M059J (cell line): ENCODE results near the gene ATP5MK. TPM values are rescaled to one million over a fixed set of nuclear protein-coding genes. Genes with fewer than 3 reads are reported as not detected.
A peak's percentile ranks its signal among the peaks of the same experiment; 100 is the strongest.
"Not testable (repeated sequence)": the region's sequence is repeated elsewhere in the genome, so short reads cannot be mapped to it uniquely, and the experiment has no call there.

Experiments
- DNase-seq: peaks from one replicate; pipeline ENCODE4 v3.0.0-alpha.2; 2012; ENCODE audit warnings: low read depth
- total RNA-seq: library from RNA; depleted of rRNA; stranded (reverse); fragments of >200 nt; shearing (Covaris generic); gene quantifications from 2 replicates; pipeline ENCODE4 v1.2.3, GENCODE V29; 2014; rRNA removed

The ATP5MK gene
- total RNA-seq, 1 experiment from 2014 or later = 454 TPM

DNA sequence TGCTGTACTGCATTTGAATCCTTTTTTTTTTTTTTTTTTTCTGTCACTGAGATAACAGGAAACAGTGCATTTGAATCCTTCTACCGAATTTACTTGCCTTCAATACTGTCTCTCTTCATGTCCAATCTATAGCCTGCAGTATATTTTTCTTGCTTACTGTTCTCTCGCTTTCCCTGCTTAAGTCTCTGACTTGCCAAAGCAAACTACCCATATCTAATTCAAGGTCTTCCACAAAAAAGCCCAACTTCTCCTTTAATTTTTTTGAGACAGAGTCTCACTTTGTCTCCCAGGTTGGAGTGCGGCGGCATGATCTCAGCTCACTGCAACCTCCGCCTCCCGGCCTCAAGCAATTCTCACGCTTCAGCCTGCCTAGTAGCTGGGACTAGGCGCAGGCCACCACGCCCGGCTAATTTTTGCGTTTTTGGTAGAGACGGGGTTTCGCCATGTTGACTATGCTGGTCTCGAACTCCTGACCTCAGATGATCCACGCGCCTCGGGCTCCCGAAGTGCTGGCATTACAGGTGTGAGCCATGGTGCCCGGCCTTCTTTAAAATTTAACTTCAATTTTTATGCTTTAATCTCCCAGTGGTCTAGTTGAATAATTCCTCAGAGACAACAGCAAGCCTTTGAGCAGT, 1.0 kb upstream of the ATP5MK start:
- DNase-seq = no peak

- DNase-seq = no peak
Measured at GRCh38 chr10:103396789-103397087, 463 bp upstream of the ATP5MK start.

- DNase-seq = peak; percentile 12
Measured at GRCh38 chr10:103395754-103396066, 565 bp downstream of the ATP5MK start.

GRCh38 chr10:103394180-103394579, 2.1 kb downstream of the ATP5MK start:
- DNase-seq = no peak

DNA sequence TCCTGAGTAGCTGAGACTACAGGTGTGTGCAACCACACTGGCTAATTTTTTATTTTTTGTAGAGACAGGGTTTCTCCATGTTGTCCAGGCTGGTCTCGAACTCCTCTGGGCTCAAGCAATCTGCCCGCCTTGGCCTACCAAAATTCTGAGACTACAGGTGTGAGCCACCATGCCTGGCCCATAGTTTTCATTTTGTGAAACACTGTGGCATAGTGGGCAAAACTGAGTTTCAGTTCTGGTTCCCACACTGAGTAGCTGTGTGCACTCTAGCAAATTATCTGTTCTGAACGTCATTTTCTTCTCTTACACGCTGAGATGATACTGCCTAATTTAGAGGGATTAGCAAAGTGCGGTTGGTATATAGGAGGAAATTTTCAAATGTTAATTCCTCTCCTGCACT, 13.5 kb downstream of the ATP5MK start:
- no peak for DNase-seq

GRCh38 chr10:103374263-103374662, 22.0 kb downstream of the ATP5MK start:
- DNase-seq = no peak

DNA sequence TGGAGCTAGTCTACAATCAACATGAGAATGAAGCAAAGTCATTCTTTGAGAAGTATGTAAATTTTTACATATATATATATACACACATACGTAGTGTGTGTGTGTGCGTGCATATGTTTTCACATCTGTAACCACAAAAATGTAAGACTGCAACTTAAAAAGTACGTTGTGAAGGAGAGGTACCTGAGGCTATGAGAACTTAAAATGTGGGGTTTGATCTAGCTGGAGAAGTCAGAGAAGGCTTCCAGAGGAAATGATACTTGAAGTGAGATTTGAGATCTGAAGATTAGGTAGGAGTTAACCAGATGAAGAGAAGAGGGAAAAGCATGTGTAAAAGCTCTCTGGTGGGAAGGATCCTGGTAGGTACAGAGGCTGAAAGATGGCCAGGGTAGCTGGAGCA, 22.7 kb downstream of the ATP5MK start:
- no peak for DNase-seq

- DNase-seq = peak; percentile 95
Measured at GRCh38 chr10:103367782-103368518, 28.3 kb downstream of the ATP5MK start, which contains the start of gene TAF5. Gene TAF5 (plus strand): TSS chr10:103367976. CDS start chr10:103367990, 14 bp downstream.

GRCh38 chr10:103367379-103367781, 28.9 kb downstream of the ATP5MK start:
- no peak for DNase-seq

- peak; percentile 76 for DNase-seq
Measured at GRCh38 chr10:103360791-103361190, 35.5 kb downstream of the ATP5MK start.

GRCh38 chr10:103359493-103359892, 36.8 kb downstream of the ATP5MK start:
- not testable (repeated sequence) for DNase-seq

DNA sequence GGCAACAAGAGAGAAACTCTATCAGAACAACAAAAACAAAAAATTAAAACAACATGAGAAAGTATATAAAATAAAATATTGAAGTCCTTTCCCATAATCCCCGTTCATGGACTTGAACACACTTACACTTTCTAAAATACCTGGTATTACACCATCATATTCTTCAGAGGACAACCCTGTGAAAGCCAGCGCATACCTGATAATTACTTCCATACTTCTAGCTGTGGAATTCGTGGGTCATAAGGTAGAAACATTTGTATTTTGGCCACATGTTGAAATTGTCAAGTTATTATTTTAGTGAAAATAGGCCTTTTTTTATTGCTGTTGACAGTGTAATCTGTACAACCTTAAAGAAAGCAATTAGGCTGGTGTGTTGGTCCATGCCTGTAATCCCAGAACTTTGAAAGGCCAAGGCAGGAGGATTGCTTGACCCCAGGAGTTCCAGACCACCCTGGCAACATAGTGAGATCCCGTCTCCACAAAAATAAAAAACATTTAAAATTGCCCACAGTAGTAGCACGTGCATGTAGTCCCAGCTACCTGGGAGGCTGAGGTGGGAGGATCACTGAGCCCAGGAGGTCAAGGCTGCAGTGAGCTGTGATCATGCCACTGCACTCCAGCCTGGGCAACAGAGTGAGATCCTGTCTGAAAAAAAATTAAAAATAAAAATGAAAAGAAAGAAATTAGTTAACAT, 40.2 kb downstream of the ATP5MK start:
- no peak for DNase-seq

GRCh38 chr10:103354567-103354966, 41.7 kb downstream of the ATP5MK start:
- DNase-seq = not testable (repeated sequence)

DNA sequence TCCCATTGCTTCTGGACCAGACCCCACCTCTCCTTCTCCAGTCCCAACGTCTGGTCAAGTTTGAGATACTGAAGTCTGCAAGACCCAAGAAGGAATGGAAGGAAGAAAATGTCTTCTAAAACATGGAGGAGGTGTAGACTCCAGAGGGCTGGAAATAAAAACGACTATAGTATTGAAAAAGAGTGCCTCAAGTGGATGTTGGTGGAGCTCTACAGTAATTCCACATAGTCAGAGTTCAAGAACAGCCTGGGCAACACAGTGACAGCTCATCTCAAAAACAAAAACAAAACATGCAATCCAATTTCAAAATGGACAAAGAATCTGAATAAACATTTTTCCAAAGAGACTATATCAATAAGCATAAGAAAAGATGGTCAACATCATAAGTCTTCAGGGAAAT, 43.0 kb downstream of the ATP5MK start:
- peak; percentile 13 for DNase-seq

- peak; percentile 77 for DNase-seq
Measured at GRCh38 chr10:103350517-103351260, 45.6 kb downstream of the ATP5MK start, which contains the start of gene PCGF6. Gene PCGF6 (minus strand): TSS chr10:103351140. CDS start chr10:103351066, 74 bp downstream.

DNA sequence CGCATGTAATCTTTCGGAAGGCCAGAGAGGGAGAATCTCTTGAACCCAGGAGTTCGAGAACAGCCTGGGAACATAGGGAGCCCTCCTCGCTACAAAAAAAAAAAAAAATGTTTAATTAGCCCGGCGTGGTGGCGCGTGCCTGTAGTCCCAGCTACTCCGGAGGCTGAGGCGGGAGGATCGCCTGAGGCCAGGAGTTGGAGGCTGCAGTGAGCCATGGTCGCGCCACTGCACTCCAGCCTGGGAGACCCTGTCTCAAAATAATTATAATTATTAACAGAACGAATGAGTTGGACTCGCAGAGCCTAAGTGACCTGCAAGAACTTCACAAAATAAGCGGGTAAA, 46.1 kb downstream of the ATP5MK start:
- DNase-seq = peak; percentile 4

Other genes starting within 250 kb of the ATP5MK start
- gene NT5C2, start 203.2 kb downstream of the ATP5MK start, total RNA-seq = 43.8 and 71.4 TPM in 2 replicates
- gene RPEL1, start 150.6 kb downstream of the ATP5MK start, total RNA-seq = 0.12 TPM in 1 of 2 replicates, not detected in the other
- not detected in 2 replicates for gene INA, start 119.3 kb downstream of the ATP5MK start, total RNA-seq
- 16.8 and 26.6 TPM in 2 replicates for gene PCGF6, start 45.3 kb downstream of the ATP5MK start, total RNA-seq
- 4.9 and 7.6 TPM in 2 replicates for gene TAF5, start 28.5 kb downstream of the ATP5MK start, total RNA-seq
- gene PDCD11, start 151 bp upstream of the ATP5MK start, total RNA-seq = 16.3 and 16.5 TPM in 2 replicates
- gene CALHM2, start 55.9 kb upstream of the ATP5MK start, total RNA-seq = 33.3 and 37.7 TPM in 2 replicates
- gene CALHM1, start 62.4 kb upstream of the ATP5MK start, total RNA-seq = not detected in 2 replicates
- 0.39 TPM in 1 of 2 replicates, not detected in the other for gene CALHM3, start 82.8 kb upstream of the ATP5MK start, total RNA-seq
- 4.5 and 19.9 TPM in 2 replicates for gene NEURL1, start 97.2 kb upstream of the ATP5MK start, total RNA-seq